ENCODE results near the gene PNP. TPM values are rescaled to one million over a fixed set of nuclear protein-coding genes. Genes with fewer than 3 reads are reported as not detected.
"Not testable (repeated sequence)": the region's sequence is repeated elsewhere in the genome, so short reads cannot be mapped to it uniquely, and the experiment has no call there.

Gene PNP
- total RNA-seq, 2 experiments from 2014 or later: 73.6 to 77.2 TPM

- Mint-ChIP-seq H3K4me3 (no peak overlapping the region), H3K36me3 (ENCODE audit: low read depth) (no peaks in the 10 kb centered on the region), H3K4me1 (ENCODE audit: low read depth) (peaks cover 22% of the 10 kb centered on the region), H3K27me3 (no peaks in the 10 kb centered on the region), H3K9me3 (no peaks in the 10 kb centered on the region), H3K27ac (peak overlapping the region; percentile 85)
- Histone ChIP-seq H3K36me3 (ENCODE audit: insufficient read depth, low read length) (peaks cover 12% of the 10 kb centered on the region), H3K27me3 (ENCODE audit: control insufficient read depth in 1 of 2, insufficient read depth in 2 of 2, low read length in 2 of 2) (no peaks in the 10 kb centered on the region), H3K4me3 (ENCODE audit: low read length) (no peak overlapping the region), H3K27ac (ENCODE audit: low read depth in 1 of 2, low read length in 2 of 2) (no peak overlapping the region), H3K9me3 (ENCODE audit: control insufficient read depth in 1 of 2, insufficient read depth in 1 of 2, low read length in 2 of 2) (no peaks in the 10 kb centered on the region), H3K4me1 (ENCODE audit: insufficient read depth, low read length) (peaks cover 21% of the 10 kb centered on the region)
- DNase-seq (no peak), ATAC-seq (ENCODE audit: poor library complexity) (no peak)
- ChIA-PET CTCF (no interaction called here), POLR2A (interaction anchor here (0.6 to 1.1 kb wide), 2 partner anchors 14 to 20 kb away, joined by 4 read pairs; partner anchors contain the start of genes APEX1 and PIP4P1)
- TF ChIP-seq, protein P1, sequence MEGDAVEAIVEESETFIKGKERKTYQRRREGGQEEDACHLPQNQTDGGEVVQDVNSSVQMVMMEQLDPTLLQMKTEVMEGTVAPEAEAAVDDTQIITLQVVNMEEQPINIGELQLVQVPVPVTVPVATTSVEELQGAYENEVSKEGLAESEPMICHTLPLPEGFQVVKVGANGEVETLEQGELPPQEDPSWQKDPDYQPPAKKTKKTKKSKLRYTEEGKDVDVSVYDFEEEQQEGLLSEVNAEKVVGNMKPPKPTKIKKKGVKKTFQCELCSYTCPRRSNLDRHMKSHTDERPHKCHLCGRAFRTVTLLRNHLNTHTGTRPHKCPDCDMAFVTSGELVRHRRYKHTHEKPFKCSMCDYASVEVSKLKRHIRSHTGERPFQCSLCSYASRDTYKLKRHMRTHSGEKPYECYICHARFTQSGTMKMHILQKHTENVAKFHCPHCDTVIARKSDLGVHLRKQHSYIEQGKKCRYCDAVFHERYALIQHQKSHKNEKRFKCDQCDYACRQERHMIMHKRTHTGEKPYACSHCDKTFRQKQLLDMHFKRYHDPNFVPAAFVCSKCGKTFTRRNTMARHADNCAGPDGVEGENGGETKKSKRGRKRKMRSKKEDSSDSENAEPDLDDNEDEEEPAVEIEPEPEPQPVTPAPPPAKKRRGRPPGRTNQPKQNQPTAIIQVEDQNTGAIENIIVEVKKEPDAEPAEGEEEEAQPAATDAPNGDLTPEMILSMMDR (IDR thresholded peaks at IDR 0.05): no peak
- intact Hi-C loops (cut with DNase I, micrococcal nuclease): no loop called here
These were observed 27.7 kb upstream of the PNP start for GRCh38 chr14:20441461-20441860.

GRCh38 chr14:20443650-20444049, 25.6 kb upstream of the PNP start:
- H3K4me3 ChIP-seq (ENCODE audit: low read length); H3K27ac Mint-ChIP-seq; H3K27me3 ChIP-seq (ENCODE audit: control insufficient read depth in 1 of 2, insufficient read depth in 2 of 2, low read length in 2 of 2); H3K36me3 Mint-ChIP-seq (ENCODE audit: low read depth); ATAC-seq (ENCODE audit: poor library complexity); H3K4me3 Mint-ChIP-seq; H3K27me3 Mint-ChIP-seq; CTCF ChIA-PET; H3K9me3 ChIP-seq (ENCODE audit: control insufficient read depth in 1 of 2, insufficient read depth in 1 of 2, low read length in 2 of 2); POLR2A ChIA-PET; DNase-seq; H3K9me3 Mint-ChIP-seq; H3K27ac ChIP-seq (ENCODE audit: low read depth in 1 of 2, low read length in 2 of 2); intact Hi-C loops (cut with DNase I, micrococcal nuclease): not testable (repeated sequence)
- Histone ChIP-seq H3K36me3 (ENCODE audit: insufficient read depth, low read length) (peaks cover 34% of the 10 kb centered on the region), H3K4me1 (ENCODE audit: insufficient read depth, low read length) (peaks cover 21% of the 10 kb centered on the region)
- peaks cover 22% of the 10 kb centered on the region for H3K4me1 Mint-ChIP-seq (ENCODE audit: low read depth)

DNA sequence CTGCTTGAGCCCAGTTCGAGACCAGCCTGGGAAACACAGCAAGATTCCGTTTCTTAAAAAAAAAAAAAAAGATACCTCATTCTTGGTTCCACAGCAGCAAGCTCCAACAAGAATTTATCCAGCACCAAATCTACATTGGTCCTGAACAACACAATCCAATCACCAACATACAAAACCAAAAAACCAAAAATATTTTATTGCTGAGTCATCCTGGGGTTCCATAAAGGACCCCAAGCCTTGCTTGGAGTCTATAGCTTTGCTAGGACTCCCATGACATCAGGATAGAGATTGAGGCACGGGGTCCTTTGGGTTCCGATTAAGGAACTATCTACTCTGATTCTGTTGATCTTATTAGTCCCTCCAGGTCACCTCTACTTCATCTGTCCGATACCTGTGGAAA, 22.3 kb upstream of the PNP start:
- ATAC-seq (ENCODE audit: poor library complexity): no peak
- H3K27me3 Mint-ChIP-seq: no peaks in the 10 kb centered on the region
- DNase-seq: no peak
- TF ChIP-seq, protein P1 (IDR thresholded peaks at IDR 0.05): no peak
- Histone ChIP-seq H3K27ac (ENCODE audit: low read depth in 1 of 2, low read length in 2 of 2) (no peak overlapping the region), H3K27me3 (ENCODE audit: control insufficient read depth in 1 of 2, insufficient read depth in 2 of 2, low read length in 2 of 2) (no peaks in the 10 kb centered on the region), H3K4me1 (ENCODE audit: insufficient read depth, low read length) (peaks cover under 1% of the 10 kb centered on the region), H3K9me3 (ENCODE audit: control insufficient read depth in 1 of 2, insufficient read depth in 1 of 2, low read length in 2 of 2) (no peaks in the 10 kb centered on the region), H3K4me3 (ENCODE audit: low read length) (no peak overlapping the region), H3K36me3 (ENCODE audit: insufficient read depth, low read length) (peaks cover 65% of the 10 kb centered on the region)
- ChIA-PET CTCF (no interaction called here), POLR2A (interaction anchor here (1.5 kb wide), 1 partner anchor 31 kb away, joined by 3 read pairs; no protein-coding TSS in a partner anchor)
- H3K27ac Mint-ChIP-seq: no peak overlapping the region
- no peak overlapping the region for H3K4me3 Mint-ChIP-seq
- intact Hi-C loops (cut with DNase I, micrococcal nuclease): no loop called here
- H3K36me3 Mint-ChIP-seq (ENCODE audit: low read depth): peaks cover 11% of the 10 kb centered on the region
- H3K4me1 Mint-ChIP-seq (ENCODE audit: low read depth): peaks cover 3% of the 10 kb centered on the region
- no peaks in the 10 kb centered on the region for H3K9me3 Mint-ChIP-seq

GRCh38 chr14:20452831-20453230, 16.4 kb upstream of the PNP start:
- peak overlapping the region; percentile 60 for H3K27ac Mint-ChIP-seq

More at GRCh38 chr14:20452831-20453230, 16.4 kb upstream of the PNP start:
- H3K27me3 ChIP-seq (ENCODE audit: control insufficient read depth in 1 of 2, insufficient read depth in 2 of 2, low read length in 2 of 2); DNase-seq; H3K9me3 Mint-ChIP-seq; H3K27ac ChIP-seq (ENCODE audit: low read depth in 1 of 2, low read length in 2 of 2); H3K4me1 Mint-ChIP-seq (ENCODE audit: low read depth); CTCF ChIA-PET; POLR2A ChIA-PET; H3K4me3 ChIP-seq (ENCODE audit: low read length); H3K9me3 ChIP-seq (ENCODE audit: control insufficient read depth in 1 of 2, insufficient read depth in 1 of 2, low read length in 2 of 2); H3K27me3 Mint-ChIP-seq; ATAC-seq (ENCODE audit: poor library complexity): not testable (repeated sequence)
- H3K36me3 Mint-ChIP-seq (ENCODE audit: low read depth): peaks cover 27% of the 10 kb centered on the region
- peaks cover 23% of the 10 kb centered on the region for H3K4me1 ChIP-seq (ENCODE audit: insufficient read depth, low read length)
- intact Hi-C loops (cut with DNase I, micrococcal nuclease): loop anchor here in 1 of 2 experiments (5.0 kb wide), 2 partner anchors 154 to 229 kb away; partner anchors contain the start of gene RNASE4
- peaks cover 61% of the 10 kb centered on the region for H3K36me3 ChIP-seq (ENCODE audit: insufficient read depth, low read length)
- H3K4me3 Mint-ChIP-seq: peak overlapping the region; percentile 26

Data from CD4-positive, alpha-beta T cell (primary cell).